ENCODE data around the gene HMX3. TPM values are rescaled to one million over a fixed set of nuclear protein-coding genes. Genes with fewer than 3 reads are reported as not detected.
A peak's percentile ranks its signal among the peaks of the same experiment; 100 is the strongest.

Gene HMX3
- total RNA-seq: not detected

GRCh38 chr10:123135415-123136141, at the start of gene HMX3:
TSS of gene HMX3 (plus strand) at chr10:123135970. CDS start at chr10:123136051, 81 bp downstream.
- intact Hi-C loops (cut with DNase I): no loop called here
- ATAC-seq: no peak
- no peak for DNase-seq (ENCODE audit: low spot score)

GRCh38 chr10:123086281-123086680, 49.5 kb upstream of the HMX3 start:
- ATAC-seq (no peak), DNase-seq (ENCODE audit: low spot score) (no peak)
- intact Hi-C loops (cut with DNase I): no loop called here

- intact Hi-C loops (cut with DNase I): no loop called here
- no peak for ATAC-seq
- no peak for DNase-seq (ENCODE audit: low spot score)
Observed at GRCh38 chr10:123087348-123087747, 48.4 kb upstream of the HMX3 start.

GRCh38 chr10:123087786-123088185, 48.0 kb upstream of the HMX3 start:
- ATAC-seq: no peak
- intact Hi-C loops (cut with DNase I): no loop called here
- no peak for DNase-seq (ENCODE audit: low spot score)

GRCh38 chr10:123092635-123093414, 42.9 kb upstream of the HMX3 start:
- no peak for DNase-seq (ENCODE audit: low spot score)
- no peak for ATAC-seq
- intact Hi-C loops (cut with DNase I): no loop called here

DNA sequence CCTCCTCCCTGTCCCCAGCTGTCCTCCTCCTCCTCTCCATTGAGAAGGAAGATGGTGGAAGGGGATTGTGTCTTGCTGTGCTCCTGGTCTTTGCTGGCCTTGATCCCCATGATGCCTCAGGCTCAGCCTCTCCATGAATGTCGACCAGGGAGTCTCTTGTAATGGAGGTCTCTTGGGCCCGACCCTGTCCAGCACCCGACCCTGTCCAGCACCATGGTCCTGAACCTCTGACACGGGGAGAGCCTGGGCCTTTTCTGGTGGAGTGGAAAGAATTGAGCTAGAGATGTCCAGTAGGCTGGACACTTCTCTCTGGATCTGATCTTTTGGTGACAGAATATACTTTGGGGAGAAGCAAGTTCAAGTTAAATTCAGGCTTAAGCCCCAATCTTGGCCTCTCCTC, 42.3 kb upstream of the HMX3 start:
- DNase-seq (ENCODE audit: low spot score) (no peak), ATAC-seq (no peak)
- intact Hi-C loops (cut with DNase I): no loop called here

GRCh38 chr10:123096452-123096851, 39.3 kb upstream of the HMX3 start:
- ATAC-seq (no peak), DNase-seq (ENCODE audit: low spot score) (no peak)
- intact Hi-C loops (cut with DNase I): no loop called here

DNA sequence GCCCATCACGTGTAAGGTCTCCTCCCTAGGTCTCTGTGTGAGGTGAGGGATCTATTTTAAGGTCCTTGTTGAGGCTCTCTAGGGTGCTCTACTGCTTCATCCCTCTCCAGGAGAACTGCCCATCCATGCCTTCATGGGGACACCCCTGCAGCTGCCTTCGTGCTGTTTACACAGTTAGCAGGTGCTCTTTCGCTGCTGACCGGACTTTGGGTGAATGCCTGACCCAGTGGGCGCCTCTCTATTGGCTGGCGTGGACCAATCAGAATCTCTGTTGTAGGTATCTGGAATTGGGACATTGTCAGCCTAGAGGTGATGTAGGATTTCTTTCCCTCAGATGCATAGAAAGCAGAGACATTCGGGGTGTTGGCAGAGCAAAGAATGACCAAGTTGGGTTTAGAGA, 38.7 kb upstream of the HMX3 start:
- intact Hi-C loops (cut with DNase I): no loop called here
- ATAC-seq (no peak), DNase-seq (ENCODE audit: low spot score) (no peak)

DNA sequence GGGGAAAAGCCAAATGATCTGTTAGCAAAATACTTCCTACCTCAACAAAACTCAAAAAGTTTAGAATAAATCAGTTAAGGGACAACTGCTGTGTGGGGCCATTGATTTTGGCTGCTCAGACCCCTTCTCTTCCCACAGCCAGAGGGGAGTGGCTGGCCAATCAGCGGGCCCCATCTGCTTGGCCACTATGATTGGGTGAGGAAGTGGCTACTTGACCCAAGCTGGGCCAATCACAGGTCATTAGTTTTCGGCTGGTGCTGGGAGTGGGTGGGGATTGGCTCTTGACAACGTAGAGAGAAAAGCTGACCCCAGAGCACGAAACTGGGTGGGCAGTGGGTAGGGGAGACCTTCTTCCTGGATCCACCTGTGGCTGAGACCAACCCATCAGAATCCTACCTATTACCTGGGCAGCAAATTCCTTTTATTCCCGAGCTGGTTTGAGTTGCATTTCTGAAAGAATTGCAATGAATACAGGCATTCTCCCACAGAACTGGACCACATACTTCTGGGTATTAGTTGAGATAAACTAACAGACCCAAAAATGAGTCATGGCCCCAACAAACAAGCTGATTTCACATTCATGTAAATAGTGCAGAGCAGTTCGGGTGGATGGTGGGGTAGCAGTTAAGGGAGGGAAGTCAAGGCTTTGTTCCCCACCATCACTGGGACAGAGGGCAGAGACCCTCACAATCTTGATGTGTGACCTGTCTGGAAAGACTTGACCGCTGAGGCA, 35.6 kb upstream of the HMX3 start:
- ATAC-seq: no peak
- intact Hi-C loops (cut with DNase I): no loop called here

DNA sequence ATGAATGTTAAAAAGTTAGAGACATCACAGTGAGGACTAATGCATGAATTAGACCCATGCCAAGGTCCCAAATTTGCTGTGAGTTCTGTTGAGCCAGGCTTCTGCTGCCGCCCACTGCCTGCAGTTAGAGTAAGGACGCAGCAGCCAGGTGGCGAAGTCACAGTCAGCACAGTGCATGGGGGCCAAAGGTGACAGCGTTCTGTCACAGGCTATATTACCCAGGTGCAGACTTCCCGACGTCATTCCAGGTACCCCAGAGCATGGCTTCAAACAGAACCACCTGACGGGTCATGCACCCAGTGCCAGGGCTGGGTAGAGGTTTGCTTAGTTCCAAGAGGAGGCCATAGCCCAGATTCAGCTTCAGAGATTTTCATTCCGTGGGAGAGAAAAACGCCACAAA, 33.9 kb upstream of the HMX3 start:
- intact Hi-C loops (cut with DNase I): no loop called here
- DNase-seq (ENCODE audit: low spot score) (no peak), ATAC-seq (no peak)

More for the DNA sequence above, 35.6 kb upstream of the HMX3 start:
- no peak for DNase-seq (ENCODE audit: low spot score)

DNA sequence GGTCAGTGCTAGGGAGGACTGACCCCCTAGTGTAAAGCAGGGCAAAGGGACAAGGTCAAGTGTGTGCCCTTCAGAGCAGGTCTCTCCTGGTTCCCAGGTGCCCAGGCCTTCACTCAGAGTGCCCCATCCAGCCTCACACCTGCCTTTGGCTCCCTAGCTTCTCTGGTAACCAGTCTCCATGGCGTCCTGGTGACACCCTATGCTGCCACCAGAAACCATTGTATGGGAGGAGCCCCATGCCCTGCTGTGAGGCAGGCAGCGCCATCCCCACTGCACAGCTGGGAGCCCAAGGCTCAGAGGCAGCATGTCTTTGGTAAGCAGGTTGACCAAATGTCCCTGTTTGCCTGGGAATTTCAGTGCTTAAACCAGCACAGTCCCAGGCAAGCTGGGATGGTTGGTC, 33.1 kb upstream of the HMX3 start:
- intact Hi-C loops (cut with DNase I): no loop called here
- DNase-seq (ENCODE audit: low spot score) (no peak), ATAC-seq (no peak)

- intact Hi-C loops (cut with DNase I): no loop called here
- no peak for DNase-seq (ENCODE audit: low spot score)
- ATAC-seq: no peak
Observed at GRCh38 chr10:123103944-123104343, 31.8 kb upstream of the HMX3 start.

DNA sequence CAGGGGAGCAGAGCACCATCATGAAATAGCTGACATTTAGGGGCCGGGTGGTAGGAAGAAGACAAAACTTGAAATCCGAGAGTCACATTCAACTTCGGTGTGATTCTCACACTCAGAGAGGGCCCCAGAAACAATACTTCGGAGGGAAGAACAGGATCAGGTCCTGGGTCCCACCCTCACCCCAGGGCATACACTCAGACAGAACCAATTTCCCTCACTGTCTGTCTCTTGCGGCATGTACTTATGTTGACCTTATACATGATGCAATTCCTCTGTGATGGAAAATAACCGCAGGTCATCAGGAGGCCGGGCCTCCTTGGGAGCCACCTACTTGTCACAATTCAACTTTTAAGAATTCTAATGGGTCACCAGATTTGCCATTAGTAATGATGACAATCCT, 26.3 kb upstream of the HMX3 start:
- ATAC-seq (no peak), DNase-seq (ENCODE audit: low spot score) (no peak)
- intact Hi-C loops (cut with DNase I): no loop called here

- intact Hi-C loops (cut with DNase I): no loop called here
- DNase-seq (ENCODE audit: low spot score) (no peak), ATAC-seq (no peak)
Observed at GRCh38 chr10:123117644-123118417, 17.9 kb upstream of the HMX3 start.

- intact Hi-C loops (cut with DNase I): no loop called here
- ATAC-seq (no peak), DNase-seq (ENCODE audit: low spot score) (no peak)
Observed at GRCh38 chr10:123119081-123119480, 16.7 kb upstream of the HMX3 start.

- intact Hi-C loops (cut with DNase I): no loop called here
- ATAC-seq (no peak), DNase-seq (ENCODE audit: low spot score) (no peak)
Observed at GRCh38 chr10:123126246-123126645, 9.5 kb upstream of the HMX3 start.

DNA sequence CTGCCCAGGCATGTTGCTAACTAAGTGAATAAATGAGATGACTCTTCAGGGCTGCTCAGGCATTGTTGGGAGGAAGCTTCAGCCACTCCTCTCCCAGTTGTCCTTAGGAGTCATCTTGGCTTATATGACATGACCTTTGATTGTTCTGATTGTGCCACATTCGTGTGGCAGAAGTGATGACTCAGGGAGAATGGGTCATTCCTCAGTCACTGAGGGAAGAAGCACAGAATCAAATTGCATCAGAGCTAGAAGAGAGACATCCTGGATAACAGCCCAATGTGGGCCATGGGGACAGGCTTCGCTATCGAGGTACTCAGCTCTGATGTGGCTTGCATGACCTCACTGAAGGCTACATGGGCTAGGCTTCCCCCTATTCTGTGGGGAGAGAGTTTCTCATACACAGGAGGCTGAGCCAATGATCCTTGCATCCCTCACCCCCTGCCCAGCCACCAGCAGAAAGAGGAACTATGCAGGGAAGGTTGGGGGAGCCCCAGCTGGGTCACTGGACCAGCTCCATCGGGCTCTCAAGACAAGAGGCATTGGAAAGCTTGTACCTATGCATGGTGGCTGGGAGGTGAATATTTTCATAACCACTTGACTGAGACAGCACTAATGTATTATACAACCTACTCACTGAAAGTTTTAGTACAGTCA, 6.0 kb upstream of the HMX3 start:
- DNase-seq (ENCODE audit: low spot score) (no peak), ATAC-seq (no peak)
- intact Hi-C loops (cut with DNase I): loop anchor here (5.0 kb wide), 1 partner anchor 428 kb away; no protein-coding TSS in a partner anchor

DNA sequence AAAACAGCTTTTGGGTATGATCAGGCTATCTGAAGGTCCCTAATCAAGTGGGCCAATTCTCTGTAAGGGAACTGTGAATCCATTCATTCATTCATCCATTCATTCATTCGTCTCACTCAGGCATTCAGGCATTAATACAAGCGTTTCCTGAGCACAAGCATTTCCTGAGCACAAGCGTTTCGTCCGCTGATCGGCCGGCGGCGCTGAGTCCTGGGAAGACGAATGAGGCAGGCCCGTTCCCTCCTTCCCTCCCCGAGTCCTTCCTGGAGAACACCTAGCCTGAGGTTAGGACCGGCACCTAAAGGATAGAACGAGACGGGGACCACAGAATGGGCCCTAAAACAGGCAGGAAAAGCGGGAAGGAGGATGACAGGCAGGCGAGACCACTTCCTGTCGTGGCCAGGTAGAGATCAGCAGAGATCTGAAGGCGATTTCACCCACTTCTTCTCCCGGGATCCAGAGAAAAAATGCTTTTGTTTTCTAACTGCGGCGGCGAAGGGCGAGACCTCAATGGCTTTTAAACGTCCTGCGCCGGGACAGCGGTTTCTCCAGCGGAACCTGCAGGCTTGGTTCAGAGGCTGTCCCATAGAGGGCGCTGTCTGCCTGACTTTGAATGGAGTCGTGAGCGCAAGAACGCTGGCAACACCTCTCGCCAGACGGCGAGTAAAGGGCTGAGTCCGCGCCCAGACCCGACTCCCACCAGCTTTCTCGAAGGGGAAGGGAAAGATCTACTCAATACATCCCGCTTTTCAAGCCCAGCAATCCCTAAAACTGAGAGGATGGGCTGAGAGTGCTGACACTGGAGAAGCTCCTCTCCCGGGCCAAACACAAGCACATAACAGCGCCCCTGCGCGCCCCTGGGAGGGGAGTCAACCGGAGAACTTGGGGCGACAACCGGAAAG, 2.9 kb upstream of the HMX3 start:
- intact Hi-C loops (cut with DNase I): loop anchor here (5.0 kb wide), 1 partner anchor 424 kb away; no protein-coding TSS in a partner anchor
- ATAC-seq (peak; percentile 89), DNase-seq (ENCODE audit: low spot score) (peak; percentile 94)
